Measurements from ENCODE around the gene FLCN.
A peak's percentile ranks its signal among the peaks of the same experiment; 100 is the strongest.

Gene FLCN

DNA sequence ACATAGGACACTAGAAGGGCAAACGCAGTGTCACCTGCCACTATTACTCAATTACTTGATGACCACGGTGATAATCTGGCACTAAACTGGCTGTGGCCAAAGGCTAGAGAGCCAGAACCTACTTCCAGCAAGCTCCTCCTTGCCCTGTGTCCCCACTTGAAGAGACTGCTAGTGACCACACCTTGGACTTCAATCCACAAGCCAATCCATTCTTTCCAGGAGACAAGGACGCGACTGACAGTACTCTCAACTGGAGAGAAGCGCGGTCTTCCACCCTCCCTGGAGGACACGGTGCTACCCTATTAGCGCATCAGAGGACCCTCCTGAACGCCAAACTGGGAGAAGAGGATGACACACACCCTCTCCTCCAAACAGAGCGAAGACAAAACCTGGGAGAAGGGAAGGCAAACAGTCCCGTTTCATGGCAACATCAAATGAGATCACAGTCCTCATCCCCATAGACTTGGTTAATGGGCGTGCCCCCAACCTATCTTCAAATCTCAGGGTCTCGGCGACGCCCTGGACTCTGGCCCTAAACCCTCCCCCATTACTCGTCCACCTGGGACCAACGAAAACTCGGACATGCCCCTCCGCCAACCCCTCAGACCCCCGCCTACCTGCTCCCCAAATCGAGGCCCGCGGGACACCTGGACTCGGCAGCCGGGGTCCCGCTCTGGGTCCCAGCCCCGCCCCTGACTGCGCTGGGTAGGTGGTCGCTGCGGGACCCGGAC is 508 bp downstream of the FLCN start:
- peak in 6 of 51 donors; percentile 18 to 59 (median 38) for DNase-seq

DNA sequence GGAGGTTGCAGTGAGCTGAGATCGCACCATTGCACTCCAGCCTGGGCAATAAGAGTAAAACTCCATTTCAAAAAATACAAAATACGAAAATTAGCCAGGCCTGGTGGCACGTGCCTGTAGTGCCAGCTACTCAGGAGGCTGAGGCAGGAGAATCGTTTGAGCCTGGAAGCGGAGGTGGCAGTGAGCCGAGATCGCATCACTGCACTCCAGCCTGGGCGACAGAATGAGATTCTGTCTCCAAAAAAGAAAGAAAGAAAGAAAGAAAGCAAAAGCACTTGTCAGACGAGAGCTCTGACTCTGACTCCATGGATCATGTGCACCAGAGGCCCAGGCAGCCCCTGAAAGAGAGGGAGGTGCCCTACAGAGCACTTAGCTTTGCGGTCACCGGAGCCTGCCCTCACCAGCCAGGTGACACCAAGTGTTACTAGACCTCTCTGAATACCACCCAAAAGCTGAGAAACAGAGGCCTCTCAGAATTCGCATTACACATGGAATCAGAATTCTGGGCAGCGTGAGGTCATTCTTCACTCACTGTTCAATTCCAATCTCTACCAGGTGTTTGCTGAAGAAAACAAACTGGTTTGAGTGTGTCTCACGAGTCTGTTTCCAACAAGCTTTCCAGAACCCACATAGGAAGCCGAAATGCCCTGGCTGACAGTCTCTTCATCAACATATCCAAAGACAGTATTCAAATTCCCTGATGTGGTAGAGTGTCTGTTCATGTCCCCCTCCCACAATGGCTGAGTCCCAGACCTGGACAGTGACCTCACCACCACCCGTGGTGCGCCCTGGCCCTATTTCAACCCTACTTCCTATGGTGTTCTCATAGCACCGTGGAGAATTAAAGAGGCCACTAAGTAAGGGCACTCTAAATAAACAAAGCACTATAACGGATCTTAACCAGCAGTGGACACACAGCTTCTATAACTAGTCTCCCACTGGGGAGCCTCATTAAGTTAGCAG is 1.5 kb downstream of the FLCN start:
- DNase-seq = peak in 11 of 51 donors; percentile 9 to 47 (median 26)

- DNase-seq = no peak
Measured at GRCh38 chr17:17232303-17232621, 4.7 kb downstream of the FLCN start.

GRCh38 chr17:17231621-17232302 is 5.2 kb downstream of the FLCN start:
- no peak for DNase-seq

GRCh38 chr17:17229416-17230384 is 7.3 kb downstream of the FLCN start:
- no peak for DNase-seq

DNA sequence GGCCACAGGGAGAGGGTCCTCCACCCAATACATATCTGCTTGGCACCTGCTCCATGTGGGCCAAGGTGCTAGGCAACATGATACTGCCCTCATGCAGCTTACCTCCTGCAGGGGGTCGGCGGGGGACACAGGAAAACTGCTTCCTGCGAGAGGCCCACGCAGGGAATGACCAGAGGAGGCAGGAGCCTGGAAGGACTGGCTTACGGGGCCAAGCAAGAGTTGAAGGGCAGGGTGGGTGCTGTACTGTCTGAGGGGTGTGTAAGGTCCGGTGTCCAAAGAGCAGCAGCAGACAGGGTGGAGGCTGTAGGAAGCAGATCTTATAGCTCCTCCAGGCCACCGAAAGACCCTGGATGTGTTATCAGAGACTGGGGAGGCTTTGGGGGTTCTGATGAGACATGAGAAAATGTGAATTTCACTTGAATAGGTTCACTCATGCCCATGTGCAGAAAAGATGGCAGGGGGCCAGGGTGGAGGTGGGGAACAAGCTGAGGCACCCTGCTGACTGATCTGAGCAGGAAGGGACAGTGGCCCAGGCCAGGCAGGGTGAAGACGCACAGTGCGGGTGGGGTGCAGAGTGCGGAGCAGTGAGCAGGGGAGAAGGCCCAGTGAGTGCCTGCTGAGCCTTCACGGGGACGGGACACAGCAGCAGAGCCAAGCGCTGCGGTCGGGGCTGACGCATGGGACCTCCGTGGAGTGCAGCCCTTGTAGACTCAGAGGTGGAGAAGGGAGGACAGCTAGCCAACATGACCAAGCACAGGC is 8.3 kb downstream of the FLCN start:
- peak in 12 of 51 donors; percentile 13 to 49 (median 28) for DNase-seq

GRCh38 chr17:17227608-17228520 is 9.1 kb downstream of the FLCN start:
- DNase-seq = peak in 2 of 51 donors; percentile 15 to 37

GRCh38 chr17:17226451-17227265 is 10.3 kb downstream of the FLCN start:
- DNase-seq = no peak

DNA sequence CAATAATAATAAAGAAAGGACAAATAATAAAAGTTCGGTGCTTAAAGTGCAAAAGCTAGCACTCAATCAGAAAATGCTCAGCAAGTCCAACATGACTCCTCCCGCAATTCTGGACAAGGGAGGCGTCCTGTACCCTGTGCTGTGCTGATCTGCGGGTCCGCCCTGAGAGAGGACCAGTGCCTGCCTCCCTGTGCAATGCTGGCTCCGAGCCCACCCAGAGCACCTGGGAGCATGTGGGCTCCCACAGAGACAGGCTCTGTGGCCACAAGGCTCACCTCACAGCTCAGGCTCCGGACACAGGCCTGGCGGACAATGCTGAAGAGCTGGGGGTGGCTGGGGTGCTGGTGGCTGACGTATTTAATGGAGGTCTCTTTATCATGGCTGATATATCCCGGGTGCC is 11.1 kb downstream of the FLCN start:
- no peak for DNase-seq

GRCh38 chr17:17224137-17224536 is 12.8 kb downstream of the FLCN start:
- no peak for DNase-seq

DNA sequence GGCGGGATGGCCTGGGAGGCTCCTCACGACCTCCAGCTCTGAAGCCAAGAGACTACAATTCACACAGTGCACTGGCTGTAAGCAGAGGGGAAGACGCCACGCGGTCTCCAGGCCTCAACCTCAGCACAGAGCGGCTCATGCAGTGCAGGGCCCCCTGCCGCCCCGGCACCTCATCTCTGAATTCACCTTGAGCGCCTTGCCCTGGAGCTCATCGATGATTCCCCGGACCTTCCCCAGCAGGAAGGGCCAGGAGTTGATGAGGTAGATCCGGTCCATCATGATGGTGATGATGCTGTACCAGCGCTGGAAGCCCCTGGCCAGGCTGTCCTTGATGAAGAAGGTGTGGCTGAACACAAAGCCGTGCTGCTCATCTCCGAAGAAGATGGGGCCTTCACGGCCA is 13.2 kb downstream of the FLCN start:
- no peak for DNase-seq

DNA sequence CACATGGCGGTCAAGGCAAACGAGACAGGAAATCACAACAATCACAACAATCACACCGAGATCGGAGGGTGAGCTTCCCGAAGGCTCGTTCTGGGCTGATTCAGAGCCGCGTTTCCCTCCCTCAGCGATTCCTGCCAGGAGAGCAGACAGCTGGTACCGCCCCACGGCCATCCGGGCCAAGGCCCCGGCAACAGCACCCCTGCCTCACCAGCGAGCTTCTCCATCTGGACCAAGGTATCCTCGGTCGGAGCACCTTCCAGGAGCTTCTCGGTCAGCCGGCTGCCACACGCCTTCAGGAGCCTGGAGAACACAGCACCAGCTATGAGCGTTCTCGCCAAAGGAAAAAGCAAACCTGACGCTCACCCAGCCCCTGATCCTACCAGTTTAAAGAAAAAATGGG is 15.6 kb downstream of the FLCN start:
- DNase-seq = no peak

GRCh38 chr17:17220529-17220928 is 16.4 kb downstream of the FLCN start:
- DNase-seq = no peak

GRCh38 chr17:17217995-17218394 is 19.0 kb downstream of the FLCN start:
- DNase-seq = no peak

GRCh38 chr17:17216776-17217175 is 20.2 kb downstream of the FLCN start:
- DNase-seq = no peak

DNA sequence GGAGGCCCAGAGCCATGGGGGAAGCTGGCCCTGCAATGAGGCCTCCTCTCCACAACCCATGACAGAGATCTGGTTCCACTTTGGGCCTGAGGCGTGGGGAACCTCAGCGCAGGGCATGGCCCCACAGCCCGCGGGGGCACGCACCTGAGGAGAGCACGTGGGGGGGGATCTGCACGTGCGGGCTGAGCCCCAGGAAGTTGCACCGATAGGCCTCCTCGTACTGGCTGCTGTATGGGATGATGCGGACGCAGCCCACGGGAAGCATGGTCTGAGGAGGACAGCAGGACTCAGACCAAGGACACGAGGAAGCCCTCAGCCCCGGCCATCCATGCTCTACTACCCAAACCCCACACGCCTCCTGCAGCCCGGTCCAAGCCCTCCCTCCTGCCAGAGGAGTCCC is 20.7 kb downstream of the FLCN start:
- no peak for DNase-seq

- DNase-seq = no peak
Measured at GRCh38 chr17:17215575-17215974, 21.4 kb downstream of the FLCN start.

All from hypothalamus (tissue), 51 donors.